ENCODE data around the gene SNRNP25. TPM values are rescaled to one million over a fixed set of nuclear protein-coding genes. Genes with fewer than 3 reads are reported as not detected.

Gene SNRNP25
- polyA plus RNA-seq, 3 donors, result 18.5 to 32.2 (median 31.6) TPM

- no peak for DNase-seq
- peaks cover 31 to 42% of the 10 kb centered on the region in 2 donors for H3K36me3 ChIP-seq (replicated peaks in 1 of 2; ENCODE audit: control insufficient read depth in 1 of 2, insufficient read depth in 2 of 2, low read length in 2 of 2)
- H3K79me2 ChIP-seq (ENCODE audit: insufficient read depth, low read length), result no peaks in the 10 kb centered on the region
- peaks cover 0 to 4% (median 0%) of the 10 kb centered on the region in 3 donors for H3K27me3 Mint-ChIP-seq (ENCODE audit: low read depth in 3 of 3)
- H2AFZ ChIP-seq (ENCODE audit: insufficient read depth, low read depth, low read length, poor library complexity, severe bottlenecking), result no peak overlapping the region
- peaks cover 39 to 71% of the 10 kb centered on the region in 2 donors for H3K36me3 Mint-ChIP-seq
- no peaks in the 10 kb centered on the region for H3K27me3 ChIP-seq (ENCODE audit: control insufficient read depth in 2 of 2, insufficient read depth in 2 of 2, low read length in 2 of 2)
- H3K9me3 Mint-ChIP-seq, result no peaks in the 10 kb centered on the region
- H3K4me1 Mint-ChIP-seq, result peaks cover 2% of the 10 kb centered on the region
- intact Hi-C loops (cut with micrococcal nuclease), result no loop called here
- H3K27ac ChIP-seq (ENCODE audit: low read depth in 1 of 2, low read length in 2 of 2), result no peak overlapping the region
- no peaks in the 10 kb centered on the region for H3K9me3 ChIP-seq (replicated peaks in 1 of 2; ENCODE audit: control insufficient read depth in 1 of 2, insufficient read depth in 1 of 2, low read length in 2 of 2)
- H3K4me2 ChIP-seq (replicated peaks; ENCODE audit: extremely low read depth, low read length, poor library complexity, severe bottlenecking), result no peak overlapping the region
- WGBS (ENCODE audit: insufficient coverage), result 33% methylated on average over 8 of the region's 9 CpGs
- no peak for TF ChIP-seq CTCF (IDR thresholded peaks at IDR 0.05)
- peaks cover 1% of the 10 kb centered on the region for H4K20me1 ChIP-seq (ENCODE audit: insufficient read depth, low read length)
- H3K4me1 ChIP-seq (ENCODE audit: control insufficient read depth in 1 of 2, insufficient read depth in 2 of 2, low read length in 2 of 2), result no peaks in the 10 kb centered on the region
- no peak overlapping the region for H3K4me3 ChIP-seq (replicated peaks in 1 of 3; ENCODE audit: low read depth in 2 of 3, low read length in 3 of 3)
- H3K9ac ChIP-seq (ENCODE audit: insufficient read depth, low read length, poor library complexity, severe bottlenecking), result no peak overlapping the region
- no peak overlapping the region for H3K4me3 Mint-ChIP-seq
- no peak overlapping the region for H3K27ac Mint-ChIP-seq
These were observed 37.9 kb downstream of the SNRNP25 start for GRCh38 chr16:91484-91883.

- H4K20me1 ChIP-seq (ENCODE audit: insufficient read depth, low read length), result no peaks in the 10 kb centered on the region
- Mint-ChIP-seq H3K4me1 (peaks cover 5% of the 10 kb centered on the region), H3K27ac (peak overlapping the region in 1 of 7 donors; percentile 31), H3K4me3 (no peak overlapping the region), H3K9me3 (peaks cover 0 to under 1% (median 0%) of the 10 kb centered on the region in 7 donors), H3K36me3 (peaks cover 34 to 62% of the 10 kb centered on the region in 2 donors), H3K27me3 (ENCODE audit: low read depth in 3 of 3) (peaks cover 0 to 4% (median 0%) of the 10 kb centered on the region in 3 donors)
- no peak overlapping the region for H3K27ac ChIP-seq (ENCODE audit: low read depth in 1 of 2, low read length in 2 of 2)
- no peak overlapping the region for H3K4me2 ChIP-seq (replicated peaks; ENCODE audit: extremely low read depth, low read length, poor library complexity, severe bottlenecking)
- intact Hi-C loops (cut with micrococcal nuclease), result no loop called here
- DNase-seq, result no peak
- no peak overlapping the region for H2AFZ ChIP-seq (ENCODE audit: insufficient read depth, low read depth, low read length, poor library complexity, severe bottlenecking)
- peaks cover 24 to 33% of the 10 kb centered on the region in 2 donors for H3K36me3 ChIP-seq (replicated peaks in 1 of 2; ENCODE audit: control insufficient read depth in 1 of 2, insufficient read depth in 2 of 2, low read length in 2 of 2)
- H3K9me3 ChIP-seq (replicated peaks in 1 of 2; ENCODE audit: control insufficient read depth in 1 of 2, insufficient read depth in 1 of 2, low read length in 2 of 2), result no peaks in the 10 kb centered on the region
- no peak overlapping the region for H3K9ac ChIP-seq (ENCODE audit: insufficient read depth, low read length, poor library complexity, severe bottlenecking)
- TF ChIP-seq CTCF (IDR thresholded peaks at IDR 0.05), result no peak
- no peaks in the 10 kb centered on the region for H3K79me2 ChIP-seq (ENCODE audit: insufficient read depth, low read length)
- no peaks in the 10 kb centered on the region for H3K4me1 ChIP-seq (ENCODE audit: control insufficient read depth in 1 of 2, insufficient read depth in 2 of 2, low read length in 2 of 2)
- no peaks in the 10 kb centered on the region for H3K27me3 ChIP-seq (ENCODE audit: control insufficient read depth in 2 of 2, insufficient read depth in 2 of 2, low read length in 2 of 2)
- 95% methylated on average over 14 of the region's 15 CpGs for WGBS (ENCODE audit: insufficient coverage)
- no peak overlapping the region for H3K4me3 ChIP-seq (replicated peaks in 1 of 3; ENCODE audit: low read depth in 2 of 3, low read length in 3 of 3)
These were observed 39.1 kb downstream of the SNRNP25 start for GRCh38 chr16:92431-93339.

All from CD14-positive monocyte (primary cell).